Endodermal cell (in vitro differentiated cells): Measurements from ENCODE around the gene RPL13A. TPM values are rescaled to one million over a fixed set of nuclear protein-coding genes. Genes with fewer than 3 reads are reported as not detected.
"Not testable (repeated sequence)": the region's sequence is repeated elsewhere in the genome, so short reads cannot be mapped to it uniquely, and the experiment has no call there.

Source experiments
- DNase-seq: peaks from one replicate; pipeline ENCODE4 v3.0.0-alpha.2; 2017
- H3K27ac ChIP-seq: 2 replicates; pipeline ENCODE4 v1.5.1; 2013; ENCODE audit warnings: mild to moderate bottlenecking, low read depth, low read length, moderate library complexity
- H3K27me3 ChIP-seq: 2 replicates; pipeline ENCODE4 v1.6.1; 2013; ENCODE audit warnings: mild to moderate bottlenecking, low read length, moderate library complexity; ENCODE audit not compliant: insufficient read depth, control insufficient read depth, poor library complexity, severe bottlenecking
- H3K36me3 ChIP-seq: 2 replicates; pipeline ENCODE4 v1.7.0; 2013; ENCODE audit warnings: mild to moderate bottlenecking, low read length, moderate library complexity; ENCODE audit not compliant: control insufficient read depth, insufficient read depth
- H3K4me1 ChIP-seq: one replicate; pipeline ENCODE4 v1.7.0; 2013; ENCODE audit warnings: low read length; ENCODE audit not compliant: control insufficient read depth, insufficient read depth
- H3K4me3 ChIP-seq: 2 replicates; pipeline ENCODE4 v1.5.1; 2013; ENCODE audit warnings: mild to moderate bottlenecking, low read length, moderate library complexity
- H3K9ac ChIP-seq: 2 replicates; pipeline ENCODE4 v1.6.1; 2013; ENCODE audit warnings: mild to moderate bottlenecking, low read length, moderate library complexity; ENCODE audit not compliant: poor library complexity, severe bottlenecking; ENCODE audit errors: extremely low read depth
- H3K9me3 ChIP-seq: 2 replicates; pipeline ENCODE4 v1.6.1; 2013; ENCODE audit warnings: mild to moderate bottlenecking, low read length, moderate library complexity; ENCODE audit not compliant: control insufficient read depth
- H3K27ac Mint-ChIP-seq: 2 replicates; pipeline ENCODE4 v1.8.0; 2020; ENCODE audit warnings: mixed read lengths
- H3K27me3 Mint-ChIP-seq: 2 replicates; pipeline ENCODE4 v1.8.0; 2021; ENCODE audit warnings: mild to moderate bottlenecking, mixed read lengths; ENCODE audit not compliant: insufficient read depth
- H3K36me3 Mint-ChIP-seq: 2 replicates; pipeline ENCODE4 v1.8.0; 2020; ENCODE audit warnings: low read depth, mixed read lengths
- H3K4me1 Mint-ChIP-seq: 2 replicates; pipeline ENCODE4 v1.8.0; 2020; ENCODE audit warnings: mixed read lengths
- H3K4me3 Mint-ChIP-seq: 2 replicates; pipeline ENCODE4 v1.8.0; 2020; ENCODE audit warnings: mild to moderate bottlenecking, moderate library complexity, mixed read lengths
- H3K9me3 Mint-ChIP-seq: 2 replicates; pipeline ENCODE4 v1.8.0; 2020; ENCODE audit warnings: mild to moderate bottlenecking, mixed read lengths
- CTCF ChIP-seq: fragments of 200-600 bp; sonication (generic); conservative IDR thresholded peaks from 2 replicates; pipeline ENCODE4 v1.5.0; 2021; ENCODE audit warnings: antibody characterized with exemption, mild to moderate bottlenecking
- WGBS, 2 experiments: methylation state at CpG; one replicate each; pipeline versions ENCODE4 v1.1.5 to v1.1.7; 2013; ENCODE audit warnings: missing lambda C conversion rate in 2 of 2, mixed read lengths in 1 of 2; ENCODE audit not compliant: insufficient coverage in 1 of 2, insufficient read length in 1 of 2; 5-methylcytosine and 5-hydroxymethylcytosine counted together
- total RNA-seq, 2 donors: library from RNA; stranded (reverse); fragmentation: NEBNext Ultra II Directional in 1 of 2; extraction: Animal tissue kit (Norgen Biotek cat#: 25700) in 1 of 2; gene quantifications; 2 replicates in 1 of 2; 3 replicates in 1 of 2; pipeline ENCODE4 v1.2.1, GENCODE V29; 2021

RPL13A gene
- total RNA-seq, 2 donors from 2014 or later: 2,434 to 3,023 TPM

- peaks cover 3% of the 10 kb centered on the region for H3K4me1 Mint-ChIP-seq
- Histone ChIP-seq H3K9ac (no peak overlapping the region), H3K36me3 (peaks cover 27% of the 10 kb centered on the region), H3K27ac (no peak overlapping the region), H3K4me1 (no peaks in the 10 kb centered on the region), H3K4me3 (no peak overlapping the region), H3K27me3 (no peaks in the 10 kb centered on the region), H3K9me3 (no peaks in the 10 kb centered on the region)
- no peaks in the 10 kb centered on the region for H3K27me3 Mint-ChIP-seq
- 92 to 98% methylated on average over 2 to 5 of the region's 5 CpGs for WGBS, 2 experiments
- DNase-seq: no peak
- peaks cover 35% of the 10 kb centered on the region for H3K36me3 Mint-ChIP-seq
- TF ChIP-seq CTCF: no peak
- H3K9me3 Mint-ChIP-seq: no peaks in the 10 kb centered on the region
- H3K27ac Mint-ChIP-seq: no peak overlapping the region
- no peak overlapping the region for H3K4me3 Mint-ChIP-seq
Measured at GRCh38 chr19:49458567-49458903, 28.9 kb upstream of the RPL13A start.

GRCh38 chr19:49459388-49459787, 28.0 kb upstream of the RPL13A start:
- no peaks in the 10 kb centered on the region for H3K4me1 ChIP-seq
- no peak overlapping the region for H3K9ac ChIP-seq
- no peaks in the 10 kb centered on the region for H3K9me3 ChIP-seq
- 87 to 93% methylated on average over 10 to 12 of the region's 12 CpGs for WGBS, 2 experiments
- no peaks in the 10 kb centered on the region for H3K27me3 ChIP-seq
- no peak overlapping the region for H3K27ac ChIP-seq
- no peaks in the 10 kb centered on the region for H3K4me1 Mint-ChIP-seq
- no peaks in the 10 kb centered on the region for H3K9me3 Mint-ChIP-seq
- no peak overlapping the region for H3K27ac Mint-ChIP-seq
- no peak overlapping the region for H3K4me3 ChIP-seq
- no peak for TF ChIP-seq CTCF
- H3K4me3 Mint-ChIP-seq: no peak overlapping the region
- peaks cover 27% of the 10 kb centered on the region for H3K36me3 ChIP-seq
- H3K27me3 Mint-ChIP-seq: no peaks in the 10 kb centered on the region
- peaks cover 37% of the 10 kb centered on the region for H3K36me3 Mint-ChIP-seq
- DNase-seq: no peak

- no CpG with 5 or more reads among the region's 1 CpG for WGBS, 2 experiments
- not testable (repeated sequence) for H3K4me1 Mint-ChIP-seq, H3K27me3 Mint-ChIP-seq, H3K9me3 Mint-ChIP-seq, H3K27me3 ChIP-seq, H3K9ac ChIP-seq, H3K4me1 ChIP-seq, DNase-seq, H3K4me3 Mint-ChIP-seq, H3K9me3 ChIP-seq, H3K27ac Mint-ChIP-seq, H3K4me3 ChIP-seq, H3K27ac ChIP-seq
- peaks cover 38% of the 10 kb centered on the region for H3K36me3 Mint-ChIP-seq
- H3K36me3 ChIP-seq: peaks cover 41% of the 10 kb centered on the region
Measured at GRCh38 chr19:49461130-49461529, 26.3 kb upstream of the RPL13A start.

- TF ChIP-seq CTCF: no peak
- no peaks in the 10 kb centered on the region for H3K9me3 Mint-ChIP-seq
- Histone ChIP-seq H3K9ac (no peak overlapping the region), H3K27me3 (no peaks in the 10 kb centered on the region), H3K4me3 (no peak overlapping the region), H3K9me3 (no peaks in the 10 kb centered on the region), H3K4me1 (no peaks in the 10 kb centered on the region), H3K36me3 (peaks cover 43% of the 10 kb centered on the region), H3K27ac (no peak overlapping the region)
- H3K4me1 Mint-ChIP-seq: no peaks in the 10 kb centered on the region
- WGBS, 2 experiments: 96 to 97% methylated on average over 31 to 37 of the region's 37 CpGs
- no peak overlapping the region for H3K27ac Mint-ChIP-seq
- H3K36me3 Mint-ChIP-seq: peaks cover 33% of the 10 kb centered on the region
- H3K4me3 Mint-ChIP-seq: no peak overlapping the region
- no peaks in the 10 kb centered on the region for H3K27me3 Mint-ChIP-seq
- no peak for DNase-seq
Measured at GRCh38 chr19:49461656-49462055, 25.8 kb upstream of the RPL13A start.
